Measurements from ENCODE around the gene PLBD2.

- TF ChIP-seq CTCF (IDR thresholded peaks at IDR 0.05) (no peak), POLR2A (IDR thresholded peaks at IDR 0.05) (peak; percentile 7 to 30)
These were observed at the start of gene PLBD2 for GRCh38 chr12:113358381-113359132.
